ENCODE data around the gene CIITA. TPM values are rescaled to one million over a fixed set of nuclear protein-coding genes. Genes with fewer than 3 reads are reported as not detected.

The CIITA gene
- total RNA-seq, 2 donors from 2014 or later: 3.2 to 3.4 TPM

DNA sequence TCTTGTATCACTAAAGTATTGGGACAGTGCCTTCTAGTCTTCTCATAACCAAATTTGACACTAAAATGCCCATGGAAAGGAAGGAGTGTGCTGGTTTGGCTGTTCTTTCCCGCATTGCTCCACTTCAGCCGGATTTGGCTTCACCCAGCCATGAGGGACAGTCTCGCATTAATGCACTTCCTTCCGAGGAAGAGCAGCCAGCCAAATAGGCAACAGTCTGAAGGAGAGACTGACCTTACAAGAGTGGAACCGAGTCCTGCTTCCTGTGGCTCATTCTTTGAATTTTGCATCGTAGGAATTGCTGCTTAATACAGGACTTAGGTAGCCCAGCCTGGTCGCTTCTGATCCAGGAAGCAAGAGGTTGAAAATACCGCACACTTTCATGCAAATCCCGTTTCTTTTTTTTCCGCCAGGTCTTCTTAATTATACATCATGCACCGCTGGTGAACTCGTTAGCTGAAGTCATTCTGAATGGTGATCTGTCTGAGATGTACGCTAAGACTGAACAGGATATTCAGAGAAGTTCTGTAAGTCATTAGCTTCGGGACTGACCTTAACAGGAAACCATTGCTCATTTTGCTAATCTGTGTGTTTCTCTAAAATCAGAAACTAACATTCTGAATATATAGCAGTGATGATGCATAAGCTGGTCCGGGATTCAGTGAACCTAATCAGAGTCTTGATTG is 105.6 kb downstream of the CIITA start:
- peaks cover 0 to 11% of the 10 kb centered on the region in 2 donors for H3K4me1 ChIP-seq
- H3K27ac ChIP-seq: no peak overlapping the region
- H3K4me3 ChIP-seq: no peak overlapping the region
- peak; percentile 70 for DNase-seq (ENCODE audit: low spot score)
- peaks cover 34% of the 10 kb centered on the region for H3K36me3 ChIP-seq
- H3K9me3 ChIP-seq: no peaks in the 10 kb centered on the region
- TF ChIP-seq, protein P1, sequence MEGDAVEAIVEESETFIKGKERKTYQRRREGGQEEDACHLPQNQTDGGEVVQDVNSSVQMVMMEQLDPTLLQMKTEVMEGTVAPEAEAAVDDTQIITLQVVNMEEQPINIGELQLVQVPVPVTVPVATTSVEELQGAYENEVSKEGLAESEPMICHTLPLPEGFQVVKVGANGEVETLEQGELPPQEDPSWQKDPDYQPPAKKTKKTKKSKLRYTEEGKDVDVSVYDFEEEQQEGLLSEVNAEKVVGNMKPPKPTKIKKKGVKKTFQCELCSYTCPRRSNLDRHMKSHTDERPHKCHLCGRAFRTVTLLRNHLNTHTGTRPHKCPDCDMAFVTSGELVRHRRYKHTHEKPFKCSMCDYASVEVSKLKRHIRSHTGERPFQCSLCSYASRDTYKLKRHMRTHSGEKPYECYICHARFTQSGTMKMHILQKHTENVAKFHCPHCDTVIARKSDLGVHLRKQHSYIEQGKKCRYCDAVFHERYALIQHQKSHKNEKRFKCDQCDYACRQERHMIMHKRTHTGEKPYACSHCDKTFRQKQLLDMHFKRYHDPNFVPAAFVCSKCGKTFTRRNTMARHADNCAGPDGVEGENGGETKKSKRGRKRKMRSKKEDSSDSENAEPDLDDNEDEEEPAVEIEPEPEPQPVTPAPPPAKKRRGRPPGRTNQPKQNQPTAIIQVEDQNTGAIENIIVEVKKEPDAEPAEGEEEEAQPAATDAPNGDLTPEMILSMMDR (IDR thresholded peaks at IDR 0.05): no peak
- H3K27me3 ChIP-seq: no peaks in the 10 kb centered on the region

DNA sequence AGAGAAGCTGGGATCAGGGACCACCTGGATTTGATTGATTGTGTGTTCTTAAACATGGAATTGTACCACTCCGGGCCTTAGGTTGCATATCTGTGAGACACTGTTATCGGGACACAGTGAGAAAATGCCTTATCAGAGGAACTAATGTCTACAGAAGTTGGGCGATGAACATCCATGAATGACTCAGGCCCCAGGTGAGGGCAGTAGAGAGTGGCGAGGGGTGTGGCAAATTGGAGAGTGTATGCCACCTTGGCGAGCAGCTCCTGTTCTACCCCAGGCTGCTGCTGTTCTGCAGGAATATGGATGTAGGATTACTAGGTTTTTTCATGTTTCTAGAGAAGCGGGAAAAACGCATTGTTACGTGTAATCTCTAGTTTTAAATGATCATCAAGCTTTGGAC is 106.2 kb downstream of the CIITA start:
- no peaks in the 10 kb centered on the region for H3K9me3 ChIP-seq
- no peak overlapping the region for H3K27ac ChIP-seq
- no peak overlapping the region for H3K4me3 ChIP-seq
- DNase-seq (ENCODE audit: low spot score): no peak
- H3K27me3 ChIP-seq: no peaks in the 10 kb centered on the region
- TF ChIP-seq, protein P1 (IDR thresholded peaks at IDR 0.05): no peak
- H3K4me1 ChIP-seq: peaks cover 0 to 11% of the 10 kb centered on the region in 2 donors
- H3K36me3 ChIP-seq: peaks cover 28% of the 10 kb centered on the region

DNA sequence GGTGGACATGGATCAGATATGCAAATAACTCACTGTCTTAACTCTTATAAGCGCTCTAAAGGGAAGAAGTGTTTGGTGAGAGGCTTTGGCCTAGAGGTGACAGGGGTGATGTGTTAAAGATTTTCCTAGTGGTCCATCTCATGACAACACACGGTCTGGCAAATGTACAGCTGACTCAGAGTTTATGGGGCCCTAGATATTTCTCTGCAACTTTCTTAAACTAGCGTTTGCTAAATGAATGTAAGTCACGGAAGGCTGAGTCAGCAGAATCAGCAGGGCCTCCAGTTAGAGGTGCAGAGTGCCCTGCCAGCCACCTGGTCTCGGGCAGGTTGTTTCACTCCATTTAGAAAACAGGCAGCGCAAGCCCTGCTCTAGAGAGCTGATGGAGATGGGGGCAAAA is 107.5 kb downstream of the CIITA start:
- TF ChIP-seq, protein P1 (IDR thresholded peaks at IDR 0.05): no peak

More for the DNA sequence above, 107.5 kb downstream of the CIITA start:
- Histone ChIP-seq H3K9me3 (no peaks in the 10 kb centered on the region), H3K27ac (no peak overlapping the region), H3K36me3 (peaks cover 16% of the 10 kb centered on the region), H3K27me3 (no peaks in the 10 kb centered on the region), H3K4me3 (no peak overlapping the region), H3K4me1 (peaks cover 0 to 11% of the 10 kb centered on the region in 2 donors)
- no peak for DNase-seq (ENCODE audit: low spot score)

Other genes starting within 250 kb of the CIITA start
- not detected for gene TEKT5, start 182.3 kb upstream of the CIITA start, total RNA-seq
- gene NUBP1, start 133.4 kb upstream of the CIITA start, total RNA-seq: 10 to 100 TPM; 37.5 to 45.9 TPM
- under 1 TPM; 0.30 to 0.83 TPM for gene TVP23A, start 58.4 kb upstream of the CIITA start, total RNA-seq
- gene DEXI, start 65.3 kb downstream of the CIITA start, total RNA-seq: 100 to 1,000 TPM; 129 to 164 TPM
- 10 to 100 TPM; 24.1 to 49.0 TPM for gene CLEC16A, start 67.4 kb downstream of the CIITA start, total RNA-seq